Measurements from ENCODE around the gene TMCC1.

GRCh38 chr3:129663045-129663446 is 230.5 kb downstream of the TMCC1 start:
- TF ChIP-seq FOXK2 (IDR thresholded peaks at IDR 0.05) = no peak
- no peak for TF ChIP-seq NFRKB (IDR thresholded peaks at IDR 0.05)
- no peak for TF ChIP-seq ELF4 (IDR thresholded peaks at IDR 0.05)
- TF ChIP-seq SP1 (IDR thresholded peaks at IDR 0.05) = no peak
